ENCODE measurements around the gene CPSF3.

CPSF3 gene

DNA sequence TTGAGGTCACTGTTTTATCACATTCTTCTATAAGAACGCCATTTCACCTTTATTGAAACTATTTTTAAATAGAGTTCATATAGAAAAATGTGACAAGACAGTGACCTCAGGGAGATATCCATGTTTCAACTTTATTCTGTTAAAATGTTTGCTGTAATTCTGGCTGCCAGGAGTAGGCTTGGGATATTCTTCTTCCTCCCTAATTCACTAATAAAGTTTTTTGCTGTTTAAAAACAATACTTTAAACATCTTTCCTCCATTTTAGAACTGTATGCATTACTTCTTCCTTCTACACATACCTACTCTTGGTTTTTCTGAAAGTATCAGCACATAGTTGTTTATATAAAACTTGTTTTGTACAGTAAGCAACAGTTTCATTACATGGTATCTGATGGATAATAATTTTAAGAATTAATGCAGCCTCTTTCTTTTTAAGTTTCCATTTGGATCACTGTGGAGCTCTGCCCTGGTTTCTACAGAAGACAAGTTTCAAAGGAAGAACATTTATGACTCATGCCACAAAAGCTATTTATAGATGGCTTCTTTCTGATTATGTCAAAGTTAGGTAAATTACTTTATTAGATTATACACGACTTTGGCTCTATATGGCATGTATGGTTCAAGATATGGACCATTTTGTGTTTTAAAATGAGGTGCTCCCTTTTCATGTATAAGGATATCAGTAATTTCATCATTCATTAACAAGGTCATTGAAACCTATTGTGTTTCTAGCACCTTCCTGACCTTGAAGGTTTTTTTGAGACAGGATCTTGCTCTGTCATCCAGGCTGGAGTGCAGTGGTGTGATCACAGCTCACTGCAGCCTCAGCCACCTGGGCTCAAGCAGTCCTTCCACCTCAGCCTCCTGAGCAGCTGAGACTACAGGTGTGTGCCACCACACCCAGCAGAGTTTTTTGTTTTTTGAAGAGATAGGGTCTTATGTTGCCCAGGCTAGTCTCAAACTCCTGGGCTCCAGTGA lies 7.2 kb downstream of the CPSF3 start:
- H2BK12ac ChIP-seq (ENCODE audit: low read length): no peak overlapping the region
- no peak overlapping the region for H4K8ac ChIP-seq (ENCODE audit: low read depth, low read length)
- no peak overlapping the region for H2BK5ac ChIP-seq (ENCODE audit: low read length)
- H3K36me3 ChIP-seq (replicated peaks in 1 of 2; ENCODE audit: control insufficient read depth in 2 of 2, insufficient read depth in 2 of 2, low read length in 2 of 2): peaks cover 23 to 90% of the 10 kb centered on the region in 2 donors
- H3K9ac ChIP-seq (ENCODE audit: low read depth, low read length, poor library complexity): no peak overlapping the region
- H2AK5ac ChIP-seq (ENCODE audit: low read depth, low read length): no peak overlapping the region
- no peak overlapping the region for H3K23ac ChIP-seq (ENCODE audit: low read depth, low read length, poor library complexity)
- no peaks in the 10 kb centered on the region for H3K79me1 ChIP-seq (ENCODE audit: low read depth, low read length)
- no peak for DNase-seq (ENCODE audit: low spot score)
- H3K4ac ChIP-seq (ENCODE audit: low read length): no peak overlapping the region
- H2AFZ ChIP-seq (ENCODE audit: low read length): no peak overlapping the region
- no peaks in the 10 kb centered on the region for H3K4me1 ChIP-seq (ENCODE audit: control insufficient read depth in 2 of 2, insufficient read depth in 1 of 2, low read depth in 1 of 2, low read length in 2 of 2)
- whole genome bisulfite sequencing, 2 donors (ENCODE audit: extremely low coverage in 2 of 2, insufficient read length in 2 of 2, insufficient replicate concordance in 1 of 2): no CpG with 5 or more reads among the region's 2 CpGs
- no peak overlapping the region for H3K14ac ChIP-seq (ENCODE audit: low read length)
- no peak overlapping the region for H2BK120ac ChIP-seq (ENCODE audit: low read depth, low read length)
- no peak overlapping the region for H3K18ac ChIP-seq (ENCODE audit: low read length)
- no peak overlapping the region for H2BK15ac ChIP-seq (ENCODE audit: low read length)
- H4K91ac ChIP-seq (ENCODE audit: low read depth, low read length, poor library complexity): no peak overlapping the region
- no peaks in the 10 kb centered on the region for H3K9me3 ChIP-seq (replicated peaks in 1 of 2; ENCODE audit: control insufficient read depth in 2 of 2, insufficient read depth in 1 of 2, low read depth in 1 of 2, low read length in 2 of 2)
- H3K4me2 ChIP-seq (ENCODE audit: insufficient read depth, low read length, poor library complexity, severe bottlenecking): no peak overlapping the region
- H3K27ac ChIP-seq (replicated peaks; ENCODE audit: low read length): no peak overlapping the region
- no peaks in the 10 kb centered on the region for H3K27me3 ChIP-seq (ENCODE audit: control insufficient read depth in 3 of 3, insufficient read depth in 3 of 3, low read depth in 1 of 3, low read length in 3 of 3)
- H3K4me3 ChIP-seq (ENCODE audit: low read length in 2 of 2): no peak overlapping the region

DNA sequence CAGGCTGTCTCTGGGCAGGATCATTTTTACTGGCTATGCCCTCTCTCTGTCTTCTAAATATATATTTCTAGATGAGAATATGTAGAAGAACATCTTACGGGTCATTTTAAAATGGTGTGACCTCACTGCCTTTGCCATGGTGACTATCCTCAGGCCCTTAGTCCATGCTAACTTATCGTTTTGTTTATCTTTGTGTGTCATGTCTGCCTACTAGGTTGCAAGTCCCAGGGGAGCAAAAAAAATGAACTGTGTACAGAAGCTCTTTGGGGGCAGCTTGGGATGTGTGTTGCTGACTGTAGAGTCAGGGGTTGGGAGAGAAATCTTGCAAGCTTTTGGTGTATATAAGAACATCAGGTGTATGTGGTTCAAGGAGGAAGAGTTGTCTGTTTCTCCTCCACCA lies 11.0 kb downstream of the CPSF3 start:
- Histone ChIP-seq H3K23ac (ENCODE audit: low read depth, low read length, poor library complexity) (no peak overlapping the region), H4K91ac (ENCODE audit: low read depth, low read length, poor library complexity) (no peak overlapping the region), H3K4me1 (ENCODE audit: control insufficient read depth in 2 of 2, insufficient read depth in 1 of 2, low read depth in 1 of 2, low read length in 2 of 2) (no peaks in the 10 kb centered on the region), H2AK5ac (ENCODE audit: low read depth, low read length) (no peak overlapping the region), H3K4me2 (ENCODE audit: insufficient read depth, low read length, poor library complexity, severe bottlenecking) (no peak overlapping the region), H3K18ac (ENCODE audit: low read length) (no peak overlapping the region), H3K14ac (ENCODE audit: low read length) (no peak overlapping the region), H2BK15ac (ENCODE audit: low read length) (no peak overlapping the region), H3K9me3 (replicated peaks in 1 of 2; ENCODE audit: control insufficient read depth in 2 of 2, insufficient read depth in 1 of 2, low read depth in 1 of 2, low read length in 2 of 2) (peaks cover 0 to 2% of the 10 kb centered on the region in 2 donors), H3K27ac (replicated peaks; ENCODE audit: low read length) (no peak overlapping the region), H3K36me3 (replicated peaks in 1 of 2; ENCODE audit: control insufficient read depth in 2 of 2, insufficient read depth in 2 of 2, low read length in 2 of 2) (peaks cover 28 to 97% of the 10 kb centered on the region in 2 donors), H2BK120ac (ENCODE audit: low read depth, low read length) (no peak overlapping the region), H2AFZ (ENCODE audit: low read length) (no peak overlapping the region), H3K9ac (ENCODE audit: low read depth, low read length, poor library complexity) (no peak overlapping the region), H3K4me3 (ENCODE audit: low read length in 2 of 2) (no peak overlapping the region), H4K8ac (ENCODE audit: low read depth, low read length) (no peak overlapping the region), H2BK5ac (ENCODE audit: low read length) (no peak overlapping the region), H3K4ac (ENCODE audit: low read length) (no peak overlapping the region), H3K79me1 (ENCODE audit: low read depth, low read length) (no peaks in the 10 kb centered on the region), H2BK12ac (ENCODE audit: low read length) (no peak overlapping the region), H3K27me3 (ENCODE audit: control insufficient read depth in 3 of 3, insufficient read depth in 3 of 3, low read depth in 1 of 3, low read length in 3 of 3) (no peaks in the 10 kb centered on the region)
- WGBS, 2 donors (ENCODE audit: extremely low coverage in 2 of 2, insufficient read length in 2 of 2, insufficient replicate concordance in 1 of 2): no CpG with 5 or more reads among the region's 2 CpGs
- DNase-seq (ENCODE audit: low spot score): no peak

DNA sequence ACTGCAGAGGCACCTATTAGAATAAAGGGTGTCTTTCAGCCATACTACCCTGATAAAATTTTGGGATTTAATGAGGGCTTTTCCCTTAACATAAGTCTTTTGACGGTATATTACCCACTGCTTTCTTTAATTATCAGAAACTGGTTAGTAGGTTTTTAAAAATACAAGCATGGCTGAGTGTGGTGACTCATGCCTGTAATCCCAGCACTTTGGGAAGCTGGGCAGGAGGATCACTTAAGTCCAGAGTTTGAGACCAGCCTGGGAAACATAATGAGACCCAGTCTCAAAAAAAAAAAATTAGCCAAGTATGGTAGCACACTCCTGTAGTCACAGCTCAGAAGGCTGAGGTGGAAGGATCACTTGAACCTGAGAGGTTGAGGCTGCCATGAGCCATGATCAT lies 16.1 kb downstream of the CPSF3 start:
- Histone ChIP-seq H3K4ac (ENCODE audit: low read length) (no peak overlapping the region), H3K4me2 (ENCODE audit: insufficient read depth, low read length, poor library complexity, severe bottlenecking) (no peak overlapping the region), H3K14ac (ENCODE audit: low read length) (no peak overlapping the region), H4K8ac (ENCODE audit: low read depth, low read length) (no peak overlapping the region), H3K4me1 (ENCODE audit: control insufficient read depth in 2 of 2, insufficient read depth in 1 of 2, low read depth in 1 of 2, low read length in 2 of 2) (no peaks in the 10 kb centered on the region), H3K79me1 (ENCODE audit: low read depth, low read length) (no peaks in the 10 kb centered on the region), H2BK12ac (ENCODE audit: low read length) (no peak overlapping the region), H3K27ac (replicated peaks; ENCODE audit: low read length) (no peak overlapping the region), H3K27me3 (ENCODE audit: control insufficient read depth in 3 of 3, insufficient read depth in 3 of 3, low read depth in 1 of 3, low read length in 3 of 3) (no peaks in the 10 kb centered on the region), H2BK120ac (ENCODE audit: low read depth, low read length) (no peak overlapping the region), H2BK5ac (ENCODE audit: low read length) (no peak overlapping the region), H3K9me3 (replicated peaks in 1 of 2; ENCODE audit: control insufficient read depth in 2 of 2, insufficient read depth in 1 of 2, low read depth in 1 of 2, low read length in 2 of 2) (peaks cover 0 to 2% of the 10 kb centered on the region in 2 donors), H4K91ac (ENCODE audit: low read depth, low read length, poor library complexity) (no peak overlapping the region), H3K23ac (ENCODE audit: low read depth, low read length, poor library complexity) (no peak overlapping the region), H3K4me3 (ENCODE audit: low read length in 2 of 2) (no peak overlapping the region), H3K36me3 (replicated peaks in 1 of 2; ENCODE audit: control insufficient read depth in 2 of 2, insufficient read depth in 2 of 2, low read length in 2 of 2) (peaks cover 33 to 95% of the 10 kb centered on the region in 2 donors), H2AFZ (ENCODE audit: low read length) (no peak overlapping the region), H3K18ac (ENCODE audit: low read length) (no peak overlapping the region), H3K9ac (ENCODE audit: low read depth, low read length, poor library complexity) (no peak overlapping the region), H2AK5ac (ENCODE audit: low read depth, low read length) (no peak overlapping the region), H2BK15ac (ENCODE audit: low read length) (no peak overlapping the region)
- DNase-seq (ENCODE audit: low spot score): no peak
- no CpG with 5 or more reads among the region's 1 CpG for WGBS, 2 donors (ENCODE audit: extremely low coverage in 2 of 2, insufficient read length in 2 of 2, insufficient replicate concordance in 1 of 2)

DNA sequence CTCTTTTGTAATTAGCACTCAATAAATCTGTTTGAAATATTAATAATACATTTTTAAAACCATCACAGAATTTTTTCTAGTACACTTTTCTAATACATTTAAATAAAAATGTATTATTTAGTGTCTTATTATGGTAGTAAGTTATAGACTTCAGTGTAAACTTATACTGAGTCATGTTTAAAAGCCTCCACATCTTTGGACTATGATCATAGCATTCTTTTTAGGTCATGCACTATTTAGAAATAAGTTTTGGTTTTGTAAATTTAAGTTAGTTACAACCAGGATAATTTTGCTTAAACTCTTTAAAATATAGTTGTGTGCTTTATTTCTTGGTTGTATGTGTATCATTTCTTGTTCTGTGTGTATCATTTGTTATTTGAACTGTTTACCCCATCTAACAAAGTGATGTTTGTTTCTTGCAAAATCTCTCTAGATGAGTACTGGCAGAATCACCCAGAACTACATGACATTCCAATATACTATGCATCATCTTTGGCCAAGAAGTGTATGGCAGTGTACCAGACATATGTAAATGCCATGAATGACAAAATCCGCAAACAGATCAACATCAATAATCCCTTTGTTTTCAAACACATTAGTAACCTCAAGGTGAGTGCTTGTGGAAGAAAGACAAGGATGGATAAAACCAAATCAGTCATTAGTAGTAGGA lies 16.7 kb downstream of the CPSF3 start:
- no peak overlapping the region for H4K91ac ChIP-seq (ENCODE audit: low read depth, low read length, poor library complexity)
- H2AFZ ChIP-seq (ENCODE audit: low read length): no peak overlapping the region
- peaks cover 0 to 2% of the 10 kb centered on the region in 2 donors for H3K9me3 ChIP-seq (replicated peaks in 1 of 2; ENCODE audit: control insufficient read depth in 2 of 2, insufficient read depth in 1 of 2, low read depth in 1 of 2, low read length in 2 of 2)
- no peaks in the 10 kb centered on the region for H3K79me1 ChIP-seq (ENCODE audit: low read depth, low read length)
- H3K4me1 ChIP-seq (ENCODE audit: control insufficient read depth in 2 of 2, insufficient read depth in 1 of 2, low read depth in 1 of 2, low read length in 2 of 2): no peaks in the 10 kb centered on the region
- H3K4me3 ChIP-seq (ENCODE audit: low read length in 2 of 2): no peak overlapping the region
- WGBS, 2 donors (ENCODE audit: extremely low coverage in 2 of 2, insufficient read length in 2 of 2, insufficient replicate concordance in 1 of 2): no CpG with 5 or more reads among the region's 1 CpG
- no peak overlapping the region for H3K4me2 ChIP-seq (ENCODE audit: insufficient read depth, low read length, poor library complexity, severe bottlenecking)
- no peak overlapping the region for H4K8ac ChIP-seq (ENCODE audit: low read depth, low read length)
- no peaks in the 10 kb centered on the region for H3K27me3 ChIP-seq (ENCODE audit: control insufficient read depth in 3 of 3, insufficient read depth in 3 of 3, low read depth in 1 of 3, low read length in 3 of 3)
- H3K27ac ChIP-seq (replicated peaks; ENCODE audit: low read length): no peak overlapping the region
- no peak overlapping the region for H2BK120ac ChIP-seq (ENCODE audit: low read depth, low read length)
- no peak overlapping the region for H3K9ac ChIP-seq (ENCODE audit: low read depth, low read length, poor library complexity)
- no peak overlapping the region for H2AK5ac ChIP-seq (ENCODE audit: low read depth, low read length)
- no peak overlapping the region for H2BK12ac ChIP-seq (ENCODE audit: low read length)
- H2BK5ac ChIP-seq (ENCODE audit: low read length): no peak overlapping the region
- no peak for DNase-seq (ENCODE audit: low spot score)
- no peak overlapping the region for H3K4ac ChIP-seq (ENCODE audit: low read length)
- H3K18ac ChIP-seq (ENCODE audit: low read length): no peak overlapping the region
- H3K14ac ChIP-seq (ENCODE audit: low read length): no peak overlapping the region
- no peak overlapping the region for H2BK15ac ChIP-seq (ENCODE audit: low read length)
- H3K23ac ChIP-seq (ENCODE audit: low read depth, low read length, poor library complexity): no peak overlapping the region
- H3K36me3 ChIP-seq (replicated peaks in 1 of 2; ENCODE audit: control insufficient read depth in 2 of 2, insufficient read depth in 2 of 2, low read length in 2 of 2): peaks cover 33 to 95% of the 10 kb centered on the region in 2 donors
